ENCODE data around the gene MTHFD1. TPM values are rescaled to one million over a fixed set of nuclear protein-coding genes. Genes with fewer than 3 reads are reported as not detected.

Gene MTHFD1
- total RNA-seq, 1 experiment from 2014 or later = 226 TPM

GRCh38 chr14:64422005-64422404 lies 33.9 kb downstream of the MTHFD1 start (continued):
- no peak for TF ChIP-seq ZNF532 (CRISPR knock-in tag; IDR thresholded peaks at IDR 0.05; ENCODE audit: borderline replicate concordance)
- TF ChIP-seq GABPB1 (CRISPR knock-in tag; IDR thresholded peaks at IDR 0.05) = no peak
- no peak for TF ChIP-seq CREB1 (CRISPR knock-in tag; IDR thresholded peaks at IDR 0.05)

- H3K4me3 Mint-ChIP-seq = no peak overlapping the region
- H3K36me3 Mint-ChIP-seq = peaks cover 86% of the 10 kb centered on the region
- H3K27me3 Mint-ChIP-seq (ENCODE audit: low read depth) = no peaks in the 10 kb centered on the region
- no peak for TF ChIP-seq ZNF416 (CRISPR knock-in tag; IDR thresholded peaks at IDR 0.05)
- no peak for TF ChIP-seq AR (CRISPR knock-in tag; IDR thresholded peaks at IDR 0.05)
- TF ChIP-seq TP53 (CRISPR knock-in tag; IDR thresholded peaks at IDR 0.05) = no peak
- TF ChIP-seq CTCF (IDR thresholded peaks at IDR 0.05) = no peak
- TF ChIP-seq FOXK1 (CRISPR knock-in tag; IDR thresholded peaks at IDR 0.05) = no peak
- ChIA-PET CTCF (interaction anchor here (0.5 to 2.3 kb wide), 2 partner anchors 7 to 66 kb away, joined by 3 to 17 read pairs; no protein-coding TSS in a partner anchor), POLR2A (no interaction called here)
- H3K9me3 Mint-ChIP-seq = no peaks in the 10 kb centered on the region
- peak overlapping the region; percentile 10; the same call in 1 of the 2 replicates for H3K27ac Mint-ChIP-seq
- DNase-seq (ENCODE audit: low spot score) (no peak), ATAC-seq (no peak)
- no peaks in the 10 kb centered on the region for H3K4me1 Mint-ChIP-seq
Observed at GRCh38 chr14:64422756-64423155, 34.6 kb downstream of the MTHFD1 start.

GRCh38 chr14:64423987-64424386 lies 35.8 kb downstream of the MTHFD1 start:
- no peak overlapping the region for H3K4me3 Mint-ChIP-seq
- H3K36me3 Mint-ChIP-seq = peaks cover 86% of the 10 kb centered on the region
- H3K9me3 Mint-ChIP-seq = no peaks in the 10 kb centered on the region
- POLR2A ChIA-PET = no interaction called here
- no peak for TF ChIP-seq MXD4 (CRISPR knock-in tag; IDR thresholded peaks at IDR 0.05; ENCODE audit: borderline replicate concordance)
- CTCF ChIA-PET = no interaction called here
- DNase-seq (ENCODE audit: low spot score) (no peak), ATAC-seq (no peak)
- H3K4me1 Mint-ChIP-seq = no peaks in the 10 kb centered on the region
- no peaks in the 10 kb centered on the region for H3K27me3 Mint-ChIP-seq (ENCODE audit: low read depth)
- H3K27ac Mint-ChIP-seq = peak overlapping the region; percentile 27

- DNase-seq (ENCODE audit: low spot score) = no peak
- H3K4me3 Mint-ChIP-seq = no peak overlapping the region
- ATAC-seq = no peak
- H3K27me3 Mint-ChIP-seq (ENCODE audit: low read depth) = no peaks in the 10 kb centered on the region
- H3K4me1 Mint-ChIP-seq = no peaks in the 10 kb centered on the region
- ChIA-PET CTCF (interaction anchor here (1.1 kb wide), 1 partner anchor 240 kb away, joined by 6 read pairs; no protein-coding TSS in a partner anchor), POLR2A (interaction anchor here (0.5 to 0.7 kb wide), 2 partner anchors 70 to 1810 kb away, joined by 4 to 5 read pairs; no protein-coding TSS in a partner anchor)
- peaks cover 81% of the 10 kb centered on the region for H3K36me3 Mint-ChIP-seq
- peak overlapping the region; percentile 82; the same call in 1 of the 2 replicates for H3K27ac Mint-ChIP-seq
- H3K9me3 Mint-ChIP-seq = no peaks in the 10 kb centered on the region
- TF ChIP-seq ATF2 (CRISPR knock-in tag; IDR thresholded peaks at IDR 0.05; ENCODE audit: borderline replicate concordance, low read depth) (no peak), SMAD3 (CRISPR knock-in tag; IDR thresholded peaks at IDR 0.05; ENCODE audit: borderline replicate concordance) (no peak), ZNF671 (CRISPR knock-in tag; IDR thresholded peaks at IDR 0.05) (no peak), ZMAT4 (CRISPR knock-in tag; IDR thresholded peaks at IDR 0.05) (no peak), NR1H2 (CRISPR knock-in tag; IDR thresholded peaks at IDR 0.05) (no peak), FOXJ3 (CRISPR knock-in tag; IDR thresholded peaks at IDR 0.05; ENCODE audit: borderline replicate concordance) (no peak), E2F4 (CRISPR knock-in tag; IDR thresholded peaks at IDR 0.05; ENCODE audit: borderline replicate concordance, low read depth) (no peak), CREB1 (CRISPR knock-in tag; IDR thresholded peaks at IDR 0.05) (no peak)
Observed at GRCh38 chr14:64434528-64434927, 46.4 kb downstream of the MTHFD1 start.
